GM19467 (cell line): ENCODE data around the gene FREM1.

Source experiments
- ATAC-seq: cut with Tn5 transposase; IDR thresholded peaks from one replicate; pipeline ENCODE4 v1.9.1; 2021; ENCODE audit warnings: mild to moderate bottlenecking, moderate library complexity; ENCODE audit not compliant: unreplicated experiment

FREM1 gene

GRCh38 chr9:14715102-14715501, 195.1 kb downstream of the FREM1 start:
- ATAC-seq = no peak

GRCh38 chr9:14713187-14713767, 197.0 kb downstream of the FREM1 start:
- ATAC-seq = no peak

GRCh38 chr9:14710804-14711203, 199.4 kb downstream of the FREM1 start:
- ATAC-seq = no peak

GRCh38 chr9:14706530-14707140, 203.6 kb downstream of the FREM1 start:
- peak; percentile 59 for ATAC-seq

GRCh38 chr9:14705079-14705478, 205.1 kb downstream of the FREM1 start:
- no peak for ATAC-seq

- ATAC-seq = no peak
These were observed 205.9 kb downstream of the FREM1 start for GRCh38 chr9:14704281-14704680.

GRCh38 chr9:14702200-14702720, 208.0 kb downstream of the FREM1 start:
- no peak for ATAC-seq

- peak; percentile 88 for ATAC-seq
These were observed 216.9 kb downstream of the FREM1 start, which contains the start of gene ZDHHC21 for GRCh38 chr9:14693251-14693861. TSS of gene ZDHHC21 (minus strand) at chr9:14693432. CDS start at chr9:14674340, 19,092 bp downstream.

- ATAC-seq = peak; percentile 46
These were observed 217.6 kb downstream of the FREM1 start for GRCh38 chr9:14692470-14693250.

- ATAC-seq = no peak
These were observed 219.1 kb downstream of the FREM1 start for GRCh38 chr9:14690948-14691730.

GRCh38 chr9:14687042-14687719, 223.0 kb downstream of the FREM1 start:
- ATAC-seq = no peak

- ATAC-seq = no peak
These were observed 224.1 kb downstream of the FREM1 start for GRCh38 chr9:14686168-14686567.
